GM21390 (cell line): Measurements from ENCODE around the gene NAT10.

Source experiments
- ATAC-seq: cut with Tn5 transposase; IDR thresholded peaks from one replicate; pipeline ENCODE4 v1.9.1; 2021; ENCODE audit not compliant: unreplicated experiment

The NAT10 gene

DNA sequence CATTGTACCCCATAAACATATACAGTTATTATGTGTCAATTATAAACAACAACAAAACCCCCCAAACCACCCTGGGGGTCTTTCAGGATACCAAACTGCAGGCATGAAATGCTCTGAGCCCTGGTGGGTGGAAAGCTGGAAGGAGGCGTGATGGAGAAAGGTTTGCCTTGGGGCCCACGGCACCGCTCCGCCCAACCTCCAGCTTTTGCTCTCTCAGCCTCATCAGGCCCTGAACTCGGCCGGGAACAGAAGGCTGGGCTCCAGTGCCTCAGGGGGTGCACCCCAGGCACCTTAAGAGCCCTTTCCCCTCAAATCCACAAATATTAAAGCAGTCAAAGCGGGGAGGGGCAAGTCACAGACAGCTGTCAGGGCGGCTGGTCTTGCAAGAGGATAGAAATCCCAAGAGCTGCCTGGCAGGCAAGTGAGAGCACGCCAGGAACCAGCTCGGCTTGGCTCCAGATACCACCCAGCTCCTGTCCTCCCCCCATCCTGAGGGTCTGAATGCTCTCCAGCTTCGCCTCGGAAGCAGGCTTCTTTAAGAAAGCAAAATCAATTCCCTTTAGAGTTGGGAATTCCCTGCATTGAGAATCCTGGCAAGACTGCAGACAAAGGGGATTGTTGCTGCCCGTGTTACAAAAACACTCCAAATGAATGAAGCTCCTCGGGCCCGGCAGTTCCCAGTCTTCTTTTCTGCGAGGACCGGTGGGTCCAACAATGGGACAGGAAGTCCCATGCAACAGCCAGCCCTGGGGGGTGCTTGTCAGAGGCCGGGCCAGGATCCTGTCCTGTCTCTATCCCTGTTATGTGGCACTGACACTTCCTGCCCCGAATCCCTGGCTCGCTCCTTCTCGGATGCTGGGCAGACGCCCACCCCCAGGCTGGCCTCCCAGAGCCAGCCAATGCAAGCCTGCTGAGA, 80.8 kb downstream of the NAT10 start:
- ATAC-seq: no peak

DNA sequence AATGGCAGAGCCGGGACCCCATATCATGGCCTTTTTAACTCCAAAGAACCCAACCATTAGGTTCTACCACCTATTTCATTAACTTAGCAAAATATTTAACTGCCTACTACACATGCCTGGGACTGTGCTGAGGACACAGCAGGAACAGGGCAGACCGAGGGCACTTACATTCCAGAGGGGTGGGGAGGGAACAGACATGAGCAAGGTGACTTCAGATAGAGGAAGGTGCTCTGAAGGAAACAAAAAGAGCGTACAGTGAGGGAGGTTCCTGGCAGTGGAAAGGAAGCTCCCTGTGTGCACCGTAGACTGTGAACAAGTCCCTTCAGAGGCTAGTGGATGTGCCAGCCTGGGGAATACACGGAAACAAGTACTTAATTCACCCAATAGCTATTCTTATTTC, 82.8 kb downstream of the NAT10 start:
- no peak for ATAC-seq

DNA sequence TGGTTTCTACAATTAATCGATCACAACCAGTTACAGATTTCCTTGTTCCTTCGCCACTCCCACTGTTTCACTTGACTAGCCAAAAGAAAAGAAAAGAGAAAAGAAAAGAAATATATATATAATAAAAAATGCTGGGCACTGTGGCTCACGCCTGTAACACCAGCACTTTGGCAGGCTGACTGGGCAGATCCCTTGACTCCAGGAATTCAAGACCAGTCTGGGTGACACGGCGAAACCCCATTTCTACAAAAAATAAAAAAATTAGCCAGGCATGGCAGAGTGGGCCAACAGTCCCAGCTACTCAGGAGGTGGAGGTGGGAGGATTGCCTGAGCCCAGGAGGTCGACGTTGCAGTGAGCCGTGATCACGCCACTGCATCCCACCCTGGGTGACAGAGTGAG, 83.8 kb downstream of the NAT10 start:
- ATAC-seq: no peak

DNA sequence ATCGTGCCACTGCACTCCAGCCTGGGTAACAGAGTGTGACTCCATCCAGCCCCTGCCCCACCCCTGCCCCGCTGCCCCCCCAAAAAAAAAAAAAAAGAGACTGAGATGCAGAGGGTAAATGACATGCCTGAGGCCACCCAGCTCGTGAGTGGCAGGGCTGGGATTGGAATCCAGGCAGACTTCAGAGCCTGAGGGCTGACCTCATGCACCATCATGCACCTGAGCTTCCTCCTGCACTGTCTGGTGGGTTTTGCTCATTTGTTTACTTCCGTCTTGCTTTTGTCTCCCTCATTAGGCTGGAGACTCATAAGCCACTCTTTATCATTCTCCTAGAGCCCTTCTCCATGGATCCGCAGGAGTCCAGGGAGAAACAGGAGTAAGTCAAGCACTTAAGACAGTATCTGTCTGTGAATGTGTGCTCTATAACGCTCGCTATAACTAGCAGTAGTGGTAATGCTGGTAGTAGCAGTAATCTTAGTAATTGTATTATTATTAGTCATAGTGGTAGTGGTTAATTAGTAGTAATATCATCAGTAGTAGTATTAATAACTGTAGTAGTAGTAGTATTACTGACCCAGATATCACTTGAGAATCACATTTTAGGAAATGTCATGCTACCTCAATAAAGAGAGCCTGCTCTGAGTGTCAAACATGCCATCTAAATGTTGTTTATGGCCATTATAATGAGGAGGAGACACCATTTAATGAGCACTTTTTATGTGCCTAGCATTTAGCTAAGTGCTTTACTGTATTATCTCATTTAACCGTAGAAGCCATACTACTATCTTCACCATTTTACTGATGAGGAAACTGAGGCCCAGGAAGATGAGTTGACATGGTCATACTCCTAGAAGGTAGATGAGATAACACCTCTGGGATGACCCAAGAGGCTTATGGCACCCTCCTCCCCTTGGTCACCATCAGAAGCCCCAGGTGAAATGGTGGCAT, 85.0 kb downstream of the NAT10 start:
- ATAC-seq: no peak

DNA sequence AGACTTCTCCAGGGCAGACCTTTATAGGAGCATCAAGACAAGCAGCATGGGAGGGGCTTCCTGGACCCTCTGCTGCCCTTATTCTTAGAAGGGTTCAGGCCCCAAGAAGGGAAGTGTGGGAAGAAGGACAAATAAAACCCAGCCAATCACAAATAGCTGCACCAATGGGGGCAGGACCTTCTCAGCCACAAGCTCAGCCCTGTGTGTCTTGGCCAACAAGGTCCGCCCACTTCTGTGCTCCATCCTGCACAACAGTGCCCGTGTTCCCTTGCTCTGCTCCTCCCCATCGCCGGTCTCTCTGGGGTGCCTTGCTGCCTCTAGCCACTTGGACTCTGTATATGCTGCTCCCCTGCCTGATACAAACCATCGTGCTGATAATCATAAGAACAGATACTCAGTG, 86.1 kb downstream of the NAT10 start:
- ATAC-seq: no peak

DNA sequence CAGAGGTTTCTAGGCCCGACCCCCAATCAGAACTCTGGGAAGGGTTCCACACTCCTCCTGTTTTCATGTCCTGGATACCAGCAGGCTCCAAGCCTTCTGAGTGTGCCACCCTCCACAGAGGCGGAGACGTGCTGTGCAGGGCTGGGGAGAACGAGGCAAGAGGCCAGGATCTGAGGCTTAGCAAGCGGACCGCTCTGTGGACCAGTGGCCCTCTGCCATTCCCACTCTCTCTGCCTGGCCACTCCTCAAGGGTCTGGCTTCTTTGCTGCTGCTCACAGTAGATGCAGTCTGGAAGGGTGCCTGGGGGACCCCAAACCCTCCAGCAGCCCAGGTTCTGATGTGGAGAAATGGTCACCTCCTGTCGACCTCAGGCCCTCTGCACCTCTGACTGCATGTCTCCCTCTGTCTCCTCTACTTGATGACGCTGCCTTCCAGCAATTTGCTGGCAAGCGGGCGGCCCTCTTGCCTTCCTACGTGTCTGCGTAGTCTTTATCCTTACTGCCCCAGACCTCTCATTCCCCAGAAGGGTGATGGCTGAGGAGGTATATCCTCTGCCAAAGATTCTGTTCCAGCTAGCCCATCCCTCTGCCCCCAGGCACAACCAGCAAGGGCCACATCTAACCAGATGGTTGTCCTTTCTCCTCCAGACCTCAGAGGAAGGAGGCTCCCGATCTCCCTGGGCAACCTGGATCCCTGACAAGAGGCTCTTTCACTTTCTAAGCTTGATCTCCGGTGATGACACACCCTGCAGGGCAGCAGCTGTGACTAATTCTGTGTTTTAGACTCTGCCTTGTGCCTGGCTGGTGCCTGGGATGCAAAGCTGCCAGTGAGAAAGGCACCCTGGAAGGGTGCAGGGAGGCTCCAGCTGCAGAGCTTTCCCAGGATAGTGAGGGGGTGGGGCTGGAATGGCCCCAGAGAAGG, 87.3 kb downstream of the NAT10 start:
- peak; percentile 55 for ATAC-seq

DNA sequence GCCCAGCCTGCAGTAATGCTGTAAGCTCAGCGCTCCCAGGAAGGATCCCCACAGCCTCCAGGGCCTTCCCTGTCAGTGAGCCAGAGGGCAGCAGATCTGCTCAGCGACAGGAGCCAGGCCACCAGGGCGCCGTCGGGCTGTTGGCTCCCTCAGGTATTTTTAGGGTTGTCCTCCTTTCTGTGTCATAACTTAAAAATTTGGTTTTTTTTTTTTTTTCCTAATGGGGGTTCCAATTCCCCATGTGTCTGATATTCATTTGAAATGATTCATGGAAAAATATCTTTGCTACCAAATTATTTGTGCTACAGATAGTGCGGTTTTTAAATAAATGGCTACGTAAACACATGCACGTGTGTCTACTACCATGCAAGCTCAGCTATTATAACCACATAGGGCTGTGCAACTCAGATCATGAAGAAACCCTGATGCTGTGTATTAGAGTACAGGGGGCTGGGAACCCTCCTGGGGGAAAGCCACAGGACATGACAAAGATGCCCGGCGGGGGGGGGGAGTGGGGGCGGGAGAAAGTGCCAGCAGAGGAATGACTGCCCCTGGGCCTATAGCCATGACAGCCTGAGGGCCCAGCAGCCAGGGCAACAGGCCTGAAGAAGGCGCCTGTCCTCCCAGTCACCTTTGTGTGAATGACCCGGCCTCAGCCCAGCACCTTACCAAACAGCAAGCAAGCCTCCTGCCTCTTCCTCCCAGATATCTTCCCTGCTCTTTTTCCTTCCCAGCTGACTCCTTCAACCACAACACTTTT, 89.3 kb downstream of the NAT10 start:
- no peak for ATAC-seq
